GM12878 (cell line): ENCODE results near the gene POP7. TPM values are rescaled to one million over a fixed set of nuclear protein-coding genes. Genes with fewer than 3 reads are reported as not detected.

Source experiments
- ATAC-seq: fragments of 200-7000 bp; cut with Tn5 transposase; 3 replicates; pipeline ENCODE4 v1.9.1; 2020; ENCODE audit warnings: mild to moderate bottlenecking, moderate library complexity
- BruUV-seq: library from RNA; stranded (reverse); fragments of 400-500 nt; replicated peaks from 2 replicates; lab custom pipeline; 2021; lab: Mats Ljungman, UMichigan
- CTCF ChIA-PET: fragments of 300-600 bp; sonication (Branson Sonifier 250); formaldehyde crosslinking; extraction: SDS; loops from one replicate; lab custom pipeline; 2021; ENCODE audit warnings: inconsistent platforms; lab: Yijun Ruan, JAX
- POLR2A ChIA-PET: fragments of 350-600 bp; formaldehyde crosslinking; extraction: SDS; loops from one replicate; lab custom pipeline; 2021; ENCODE audit warnings: inconsistent platforms; lab: Charles Lee
- RAD21 ChIA-PET: fragments of 300-600 bp; sonication (Branson Sonifier 250); formaldehyde crosslinking; loops from one replicate; lab custom pipeline; 2023; ENCODE audit warnings: antibody characterized with exemption; ENCODE audit not compliant: unreplicated experiment; lab: Charles Lee
- SMC1A ChIA-PET: fragments of 300-600 bp; sonication (Branson Sonifier 250); formaldehyde crosslinking; loops from one replicate; lab custom pipeline; 2023; ENCODE audit not compliant: unreplicated experiment, uncharacterized antibody; lab: Charles Lee
- DNase-seq: peaks from one replicate; pipeline ENCODE4 v3.0.0-alpha.2; 2011; ENCODE audit warnings: low read depth, low spot score
- FAIRE-seq: peaks from 3 replicates; lab custom pipeline; 2011; peaks lifted over from hg19 to GRCh38; lab: Jason Lieb, UNC
- H2AFZ ChIP-seq: 2 replicates; pipeline ENCODE4 v1.6.0; 2011; ENCODE audit warnings: low read depth, low read length, control low read depth; ENCODE audit not compliant: control insufficient read depth
- H3K27ac ChIP-seq: 2 replicates; pipeline ENCODE4 v1.5.1; 2011; ENCODE audit warnings: control low read depth; ENCODE audit not compliant: control insufficient read depth, insufficient read depth
- H3K27me3 ChIP-seq, 2 experiments: replicated peaks in 1 of 2; 2 replicates each; pipeline versions ENCODE4 v1.6.0 to v1.6.1; 2011; ENCODE audit warnings: low read length in 1 of 2; ENCODE audit not compliant: control insufficient read depth in 2 of 2, insufficient read depth in 2 of 2
- H3K36me3 ChIP-seq, 2 experiments: 2 replicates each; pipeline ENCODE4 v1.5.1; 2011; ENCODE audit warnings: low read length in 1 of 2; ENCODE audit not compliant: control insufficient read depth in 2 of 2, insufficient read depth in 2 of 2
- H3K4me1 ChIP-seq: 2 replicates; pipeline ENCODE4 v1.6.1; 2011; ENCODE audit warnings: mild to moderate bottlenecking, low read length, moderate library complexity, mixed read lengths; ENCODE audit not compliant: control insufficient read depth, insufficient read depth
- H3K4me2 ChIP-seq: 2 replicates; pipeline ENCODE4 v1.6.0; 2011; ENCODE audit warnings: control low read depth; ENCODE audit not compliant: control insufficient read depth, insufficient read depth
- H3K4me3 ChIP-seq: fragments of 200-600 bp; sonication (generic); 2 replicates; pipeline ENCODE4 v1.5.1; 2016
- H3K79me2 ChIP-seq: 2 replicates; pipeline ENCODE4 v1.6.0; 2011; ENCODE audit warnings: low read length; ENCODE audit not compliant: control insufficient read depth, insufficient read depth
- H3K9ac ChIP-seq: 2 replicates; pipeline ENCODE4 v1.8.0; 2011; ENCODE audit warnings: low read length, control low read depth, mixed read lengths; ENCODE audit not compliant: control insufficient read depth, insufficient read depth
- H3K9me3 ChIP-seq: replicated peaks from 3 replicates; pipeline ENCODE4 v1.5.1; 2011; ENCODE audit warnings: mild to moderate bottlenecking, low read length; ENCODE audit not compliant: control insufficient read depth, insufficient read depth
- H4K20me1 ChIP-seq: 2 replicates; pipeline ENCODE4 v1.6.0; 2011; ENCODE audit not compliant: control insufficient read depth, insufficient read depth
- BCL11A ChIP-seq: IDR thresholded peaks from 2 replicates; pipeline ENCODE4 v1.6.1; 2011; ENCODE audit warnings: low read depth, low read length
- CEBPB ChIP-seq, 2 experiments: fragments of 150-350 bp in 1 of 2; IDR thresholded peaks; 2 replicates each; pipeline ENCODE4 v1.6.1; 2012 to 2014; ENCODE audit warnings: low read depth in 2 of 2, low read length in 2 of 2, borderline replicate concordance in 1 of 2, inconsistent platforms in 1 of 2
- CREM ChIP-seq: IDR thresholded peaks from 2 replicates; pipeline ENCODE4 v1.6.1; 2014; ENCODE audit warnings: antibody characterized with exemption, low read depth
- DPF2 ChIP-seq: fragments of 450-650 bp; IDR thresholded peaks from 2 replicates; pipeline ENCODE4 v1.6.1; 2017; ENCODE audit warnings: mild to moderate bottlenecking
- EZH2 ChIP-seq: IDR thresholded peaks from 2 replicates; pipeline ENCODE4 v1.6.1; 2012; ENCODE audit warnings: low read depth, mild to moderate bottlenecking, control low read depth, inconsistent platforms, low read length, borderline replicate concordance; ENCODE audit not compliant: control insufficient read depth
- FOXM1 ChIP-seq: IDR thresholded peaks from 2 replicates; pipeline ENCODE4 v1.6.1; 2012; ENCODE audit warnings: low read depth, mild to moderate bottlenecking, inconsistent platforms, low read length, moderate library complexity
- GATAD2B ChIP-seq: fragments of 450-650 bp; conservative IDR thresholded peaks from 2 replicates; pipeline ENCODE4 v1.6.1; 2017; ENCODE audit warnings: low read depth, mild to moderate bottlenecking, moderate library complexity
- HDAC6 ChIP-seq: fragments of 200-600 bp; sonication (generic); IDR thresholded peaks from one replicate; pipeline ENCODE4 v1.8.0; 2017; ENCODE audit warnings: antibody characterized with exemption; ENCODE audit not compliant: unreplicated experiment
- LARP7 ChIP-seq: fragments of 450-650 bp; IDR thresholded peaks from 2 replicates; pipeline ENCODE4 v1.6.1; 2017; ENCODE audit warnings: mild to moderate bottlenecking
- NFXL1 ChIP-seq: fragments of 450-650 bp; IDR thresholded peaks from 2 replicates; pipeline ENCODE4 v1.6.1; 2017; ENCODE audit warnings: antibody characterized with exemption, mild to moderate bottlenecking, borderline replicate concordance
- NR2C2 ChIP-seq: IDR thresholded peaks from 2 replicates; pipeline ENCODE4 v1.6.1; 2011; ENCODE audit warnings: borderline replicate concordance, low read depth; ENCODE audit not compliant: control insufficient read depth, insufficient read length
- NR2F1 ChIP-seq: fragments of 450-650 bp; conservative IDR thresholded peaks from 2 replicates; pipeline ENCODE4 v1.6.1; 2017; ENCODE audit warnings: mild to moderate bottlenecking
- RAD21 ChIP-seq: IDR thresholded peaks from 2 replicates; pipeline ENCODE4 v1.6.1; 2011; ENCODE audit warnings: mild to moderate bottlenecking, low read depth, low read length, moderate library complexity; ENCODE audit not compliant: insufficient read depth
- TCF7 ChIP-seq: IDR thresholded peaks from 2 replicates; pipeline ENCODE4 v1.6.1; 2014; ENCODE audit warnings: antibody characterized with exemption, borderline replicate concordance
- ZNF24 ChIP-seq: fragments of 450-650 bp; IDR thresholded peaks from 2 replicates; pipeline ENCODE4 v1.6.1; 2017; ENCODE audit warnings: antibody characterized with exemption, mild to moderate bottlenecking
- ZNF622 ChIP-seq: fragments of 450-650 bp; IDR thresholded peaks from 2 replicates; pipeline ENCODE4 v1.6.1; 2017; ENCODE audit warnings: mild to moderate bottlenecking, inconsistent platforms
- WGBS: methylation state at CpG from one replicate; pipeline ENCODE4 v1.1.6; 2016; ENCODE audit warnings: low lambda C conversion rate; ENCODE audit not compliant: insufficient replicate concordance, insufficient coverage; ENCODE audit errors: missing lambda C conversion rate; 5-methylcytosine and 5-hydroxymethylcytosine counted together
- in situ Hi-C: fragments of 300-500 bp; cut with MboI; formaldehyde crosslinking; loops from 9 replicates; pipeline ENCODE4 v1.14.3; 2018; ENCODE audit warnings: mixed read lengths
- intact Hi-C: fragments of 100-400 bp; cut with micrococcal nuclease; formaldehyde crosslinking; loops from one replicate; pipeline ENCODE4 v1.14.2; 2022; ENCODE audit not compliant: unreplicated experiment
- polyA plus RNA-seq, 11 experiments: library from polyadenylated mRNA; depleted of rRNA in 4 of 11; unstranded in 6 of 11; stranded (reverse) in 5 of 11; fragments of >200 nt; fragmentation: Nextera tagmentation in 4 of 11; fragmentation: Illumina TruSeq in 1 of 11; extraction: Ambion mirVana in 4 of 11; extraction: Trizol in 1 of 11; gene quantifications; 1 replicate in 1 of 11; 2 replicates in 10 of 11; pipeline versions ENCODE4 v1.2.1 to v1.2.3, GENCODE V29; 2011 to 2016; ENCODE audit warnings: inconsistent platforms in 2 of 11, missing spikeins in 2 of 11, low read depth in 1 of 11
- total RNA-seq, 4 experiments: library from RNA; depleted of rRNA in 3 of 4; stranded (reverse); fragments of >200 nt in 3 of 4; fragmentation: Illumina TruSeq in 1 of 4; extraction: Trizol in 1 of 4; gene quantifications; 2 replicates each; pipeline versions ENCODE4 v1.2.1 to v1.2.3, GENCODE V29; 2013 to 2021
- TF ChIP-seq, protein P1 (sequence below): fragments of 450-650 bp; IDR thresholded peaks from 2 replicates; pipeline ENCODE4 v1.6.1; 2017; ENCODE audit warnings: mild to moderate bottlenecking, low read depth, inconsistent platforms; ENCODE audit not compliant: poor library complexity, severe bottlenecking
- TF ChIP-seq, protein P2 (sequence below): fragments of 450-650 bp; IDR thresholded peaks from 2 replicates; pipeline ENCODE4 v1.6.1; 2018; ENCODE audit warnings: borderline replicate concordance, mild to moderate bottlenecking; ENCODE audit not compliant: partially characterized antibody

The POP7 gene
- total and polyA plus RNA-seq, 10 of the 15 experiments (the other 5 are each of a cell fraction or from before 2014, with no cell fraction given): 12.1 to 148 (median 51.7) TPM

DNA sequence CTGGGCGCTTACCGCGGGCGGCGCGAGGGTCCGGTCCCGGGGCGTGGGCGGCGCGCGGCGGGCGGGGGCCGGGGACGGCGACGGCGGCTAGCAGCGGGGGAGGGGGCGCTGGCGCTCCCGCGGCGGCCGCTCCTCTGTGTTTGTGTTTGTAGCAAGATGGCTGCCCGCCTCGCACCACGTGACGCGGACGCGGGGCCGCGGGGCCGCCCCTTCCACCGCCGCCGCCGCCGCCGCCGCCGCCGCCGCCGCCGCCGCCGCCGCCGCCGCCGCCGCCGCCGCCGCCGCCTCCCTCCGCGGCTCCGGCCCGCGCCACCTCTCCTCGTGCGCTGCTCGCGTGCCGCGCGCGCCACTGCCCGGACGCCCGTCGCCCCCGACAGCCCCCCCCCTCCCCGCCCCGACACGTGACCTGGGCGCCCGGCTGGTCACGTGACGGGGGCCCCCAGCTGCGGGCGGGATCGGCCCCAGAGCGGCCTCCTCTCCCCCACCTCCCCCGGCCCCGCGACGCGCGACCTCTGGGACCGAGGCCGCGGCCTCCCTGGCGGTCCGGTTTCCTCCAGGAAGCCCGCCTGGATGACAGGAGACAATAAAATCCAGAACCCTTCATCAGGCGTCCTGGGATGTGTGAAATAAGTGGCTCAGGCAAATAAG is 11.7 kb upstream of the POP7 start, which contains the start of gene GIGYF1 (continued):
- TF ChIP-seq BCL11A: no peak
- TF ChIP-seq RAD21: no peak
- TF ChIP-seq CREM: no peak
- TF ChIP-seq, protein P1, sequence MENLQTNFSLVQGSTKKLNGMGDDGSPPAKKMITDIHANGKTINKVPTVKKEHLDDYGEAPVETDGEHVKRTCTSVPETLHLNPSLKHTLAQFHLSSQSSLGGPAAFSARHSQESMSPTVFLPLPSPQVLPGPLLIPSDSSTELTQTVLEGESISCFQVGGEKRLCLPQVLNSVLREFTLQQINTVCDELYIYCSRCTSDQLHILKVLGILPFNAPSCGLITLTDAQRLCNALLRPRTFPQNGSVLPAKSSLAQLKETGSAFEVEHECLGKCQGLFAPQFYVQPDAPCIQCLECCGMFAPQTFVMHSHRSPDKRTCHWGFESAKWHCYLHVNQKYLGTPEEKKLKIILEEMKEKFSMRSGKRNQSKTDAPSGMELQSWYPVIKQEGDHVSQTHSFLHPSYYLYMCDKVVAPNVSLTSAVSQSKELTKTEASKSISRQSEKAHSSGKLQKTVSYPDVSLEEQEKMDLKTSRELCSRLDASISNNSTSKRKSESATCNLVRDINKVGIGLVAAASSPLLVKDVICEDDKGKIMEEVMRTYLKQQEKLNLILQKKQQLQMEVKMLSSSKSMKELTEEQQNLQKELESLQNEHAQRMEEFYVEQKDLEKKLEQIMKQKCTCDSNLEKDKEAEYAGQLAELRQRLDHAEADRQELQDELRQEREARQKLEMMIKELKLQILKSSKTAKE: no peak

DNA sequence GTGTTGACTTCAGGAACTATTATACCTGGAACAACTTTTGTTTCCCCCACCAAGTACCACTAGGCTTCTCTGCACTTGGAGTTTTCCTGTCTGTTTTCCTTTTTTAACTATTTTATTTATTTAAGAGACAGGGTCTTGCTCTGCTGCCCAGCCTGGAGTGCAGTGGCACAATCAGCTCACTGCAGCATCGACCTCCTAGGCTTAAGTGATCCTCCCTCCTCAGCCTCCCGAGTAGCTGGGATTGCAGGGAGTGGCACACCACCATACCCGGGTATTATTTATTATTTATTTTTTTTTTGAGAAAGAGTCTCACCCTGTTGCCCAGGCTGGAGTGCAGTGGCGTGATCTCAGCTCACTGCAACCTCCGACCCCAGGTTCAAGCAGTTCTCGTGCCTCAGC is 9.8 kb upstream of the POP7 start:
- ATAC-seq: no peak
- in situ Hi-C loops (loop anchor here (25.0 kb wide), 1 partner anchor 234 kb away; the partner anchor contains the start of gene SPACDR), intact Hi-C loops (loop anchor here (5.0 to 10.0 kb wide), 2 partner anchors 84 to 221 kb away; partner anchors contain the start of genes MOSPD3 and TSC22D4)
- POLR2A ChIA-PET: interaction anchor here (1.1 to 2.6 kb wide), 3 partner anchors 9 to 110 kb away, joined by 3 to 29 read pairs (median 3); partner anchors contain the start of genes FBXO24, LRCH4 and POP7
- DNase-seq: no peak
- CTCF ChIA-PET: interaction anchor here (1.3 to 8.6 kb wide), 4 partner anchors 9 to 107 kb away, joined by 3 to 134 read pairs (median 6); partner anchors contain the start of genes MOSPD3 and POP7
- Histone ChIP-seq H3K79me2 (peaks cover 27% of the 10 kb centered on the region), H3K4me3 (peak overlapping the region; percentile 10; the same call in 1 of the 2 replicates), H2AFZ (peak overlapping the region; percentile 63; the same call in 1 of the 2 replicates), H4K20me1 (no peaks in the 10 kb centered on the region), H3K36me3 (no peaks in the 10 kb centered on the region), H3K9me3 (no peaks in the 10 kb centered on the region), H3K4me1 (peaks cover 27% of the 10 kb centered on the region), H3K27ac (peak overlapping the region; percentile 57), H3K4me2 (peak overlapping the region; percentile 86), H3K9ac (no peak overlapping the region), H3K27me3 (no peaks in the 10 kb centered on the region)
- no peak for FAIRE-seq
- 39% methylated on average over 6 of the region's 6 CpGs for WGBS
- SMC1A ChIA-PET: interaction anchor here (0.5 to 5.0 kb wide), 5 partner anchors 10 to 156 kb away, joined by 3 to 28 read pairs (median 3); partner anchors contain the start of genes MOSPD3, POP7 and SLC12A9
- RAD21 ChIA-PET: interaction anchor here (1.2 to 5.8 kb wide), 6 partner anchors 9 to 309 kb away, joined by 3 to 56 read pairs (median 4); partner anchors contain the start of genes FBXO24, MOSPD3 and POP7
- no TSS peak for BruUV-seq
- no peak for TF ChIP-seq ZNF24
- TF ChIP-seq GATAD2B: no peak
- TF ChIP-seq, protein P2, sequence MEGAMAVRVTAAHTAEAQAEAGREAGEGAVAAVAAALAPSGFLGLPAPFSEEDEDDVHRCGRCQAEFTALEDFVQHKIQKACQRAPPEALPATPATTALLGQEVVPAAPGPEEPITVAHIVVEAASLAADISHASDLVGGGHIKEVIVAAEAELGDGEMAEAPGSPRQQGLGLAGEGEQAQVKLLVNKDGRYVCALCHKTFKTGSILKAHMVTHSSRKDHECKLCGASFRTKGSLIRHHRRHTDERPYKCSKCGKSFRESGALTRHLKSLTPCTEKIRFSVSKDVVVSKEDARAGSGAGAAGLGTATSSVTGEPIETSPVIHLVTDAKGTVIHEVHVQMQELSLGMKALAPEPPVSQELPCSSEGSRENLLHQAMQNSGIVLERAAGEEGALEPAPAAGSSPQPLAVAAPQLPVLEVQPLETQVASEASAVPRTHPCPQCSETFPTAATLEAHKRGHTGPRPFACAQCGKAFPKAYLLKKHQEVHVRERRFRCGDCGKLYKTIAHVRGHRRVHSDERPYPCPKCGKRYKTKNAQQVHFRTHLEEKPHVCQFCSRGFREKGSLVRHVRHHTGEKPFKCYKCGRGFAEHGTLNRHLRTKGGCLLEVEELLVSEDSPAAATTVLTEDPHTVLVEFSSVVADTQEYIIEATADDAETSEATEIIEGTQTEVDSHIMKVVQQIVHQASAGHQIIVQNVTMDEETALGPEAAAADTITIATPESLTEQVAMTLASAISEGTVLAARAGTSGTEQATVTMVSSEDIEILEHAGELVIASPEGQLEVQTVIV: no peak
- TF ChIP-seq HDAC6: no peak
- no peak for TF ChIP-seq ZNF622
- TF ChIP-seq NR2C2: no peak
- no peak for TF ChIP-seq NR2F1
- no peak for TF ChIP-seq TCF7
- no peak for TF ChIP-seq CREM
- TF ChIP-seq NFXL1: no peak
- TF ChIP-seq CEBPB (IDR thresholded peaks at IDR 0.05; ENCODE audit: borderline replicate concordance in 1 of 2, low read depth in 2 of 2, low read length in 2 of 2): no peak
- no peak for TF ChIP-seq EZH2
- no peak for TF ChIP-seq DPF2
- no peak for TF ChIP-seq FOXM1
- TF ChIP-seq LARP7: no peak
